Fibroblast of lung (primary cell): ENCODE data around the gene MED10. TPM values are rescaled to one million over a fixed set of nuclear protein-coding genes. Genes with fewer than 3 reads are reported as not detected.
A peak's percentile ranks its signal among the peaks of the same experiment; 100 is the strongest.

ENCODE experiments used
- DNase-seq, 2 donors: peaks; one replicate each; pipeline versions ENCODE4 v3.0.0 to v3.0.0-alpha.2; 2010; ENCODE audit warnings: low read depth in 2 of 2
- H2AFZ ChIP-seq: 2 replicates; pipeline ENCODE4 v1.5.1; 2012; ENCODE audit warnings: low read length, control low read depth, inconsistent platforms
- H3K27ac ChIP-seq: 2 replicates; pipeline ENCODE4 v1.5.1; 2011; ENCODE audit warnings: low read length, control low read depth; ENCODE audit not compliant: insufficient read depth
- H3K27me3 ChIP-seq: 2 replicates; pipeline ENCODE4 v1.5.1; 2011; ENCODE audit warnings: mild to moderate bottlenecking, low read length; ENCODE audit not compliant: control insufficient read depth, insufficient read depth
- H3K36me3 ChIP-seq: 2 replicates; pipeline ENCODE4 v1.5.1; 2011; ENCODE audit warnings: low read length; ENCODE audit not compliant: control insufficient read depth, insufficient read depth
- H3K4me1 ChIP-seq: 2 replicates; pipeline ENCODE4 v1.5.1; 2011; ENCODE audit warnings: low read length; ENCODE audit not compliant: control insufficient read depth, insufficient read depth; ENCODE audit errors: extremely low read depth
- H3K4me2 ChIP-seq: 2 replicates; pipeline ENCODE4 v1.5.1; 2011; ENCODE audit warnings: low read length, control low read depth; ENCODE audit not compliant: insufficient read depth; ENCODE audit errors: extremely low read depth
- H3K4me3 ChIP-seq, 4 experiments: fragments of 200-600 bp in 1 of 4; sonication (generic) in 1 of 4; replicated peaks in 1 of 4; 2 replicates each; pipeline ENCODE4 v1.5.1; 2011 to 2016; ENCODE audit warnings: low read length in 4 of 4, low read depth in 3 of 4, mild to moderate bottlenecking in 3 of 4, control low read depth in 2 of 4, inconsistent platforms in 1 of 4, mixed read lengths in 1 of 4; ENCODE audit not compliant: insufficient read depth in 1 of 4; ENCODE audit errors: control extremely low read depth in 1 of 4
- H3K79me2 ChIP-seq: 2 replicates; pipeline ENCODE4 v1.5.1; 2012; ENCODE audit warnings: mild to moderate bottlenecking, low read length, inconsistent platforms; ENCODE audit not compliant: control insufficient read depth, insufficient read depth
- H3K9ac ChIP-seq: 2 replicates; pipeline ENCODE4 v1.5.1; 2011; ENCODE audit warnings: mild to moderate bottlenecking, low read length, control low read depth; ENCODE audit not compliant: insufficient read depth
- H3K9me3 ChIP-seq: 2 replicates; pipeline ENCODE4 v1.5.1; 2012; ENCODE audit warnings: low read depth, low read length; ENCODE audit not compliant: control insufficient read depth, insufficient read depth
- H4K20me1 ChIP-seq: 2 replicates; pipeline ENCODE4 v1.5.1; 2011; ENCODE audit warnings: low read length; ENCODE audit not compliant: control insufficient read depth, insufficient read depth; ENCODE audit errors: extremely low read depth
- CTCF ChIP-seq, 2 donors: IDR thresholded peaks in 1 of 2; conservative IDR thresholded peaks in 1 of 2; 1 replicate in 1 of 2; 2 replicates in 1 of 2; pipeline ENCODE4 v1.5.1; 2011 to 2012; ENCODE audit warnings: low read length in 2 of 2, control low read depth in 1 of 2, inconsistent platforms in 1 of 2, low read depth in 1 of 2, mild to moderate bottlenecking in 1 of 2
- EZH2 ChIP-seq: IDR thresholded peaks from 2 replicates; pipeline ENCODE4 v1.5.1; 2012; ENCODE audit warnings: low read length, control low read depth, mild to moderate bottlenecking; ENCODE audit errors: missing control alignments
- polyA minus RNA-seq: library from RNA; depleted of rRNA, polyadenylated mRNA; stranded (reverse); fragments of >200 nt; gene quantifications from 2 replicates; pipeline ENCODE4 v1.2.3, GENCODE V29; 2011; ENCODE audit warnings: low replicate concordance
- polyA plus RNA-seq, 2 donors: library from polyadenylated mRNA; depleted of rRNA in 1 of 2; stranded (reverse) in 1 of 2; unstranded in 1 of 2; fragments of >200 nt; gene quantifications; 2 replicates each; pipeline ENCODE4 v1.2.1, GENCODE V29; 2011 to 2012; ENCODE audit warnings: missing spikeins in 1 of 2
- total RNA-seq: library from RNA; depleted of rRNA; stranded (reverse); fragments of >200 nt; gene quantifications from 2 replicates; pipeline ENCODE4 v1.2.1, GENCODE V29; 2014

Gene MED10, protein sequence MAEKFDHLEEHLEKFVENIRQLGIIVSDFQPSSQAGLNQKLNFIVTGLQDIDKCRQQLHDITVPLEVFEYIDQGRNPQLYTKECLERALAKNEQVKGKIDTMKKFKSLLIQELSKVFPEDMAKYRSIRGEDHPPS
- total RNA-seq (9.5 and 13.5 TPM in 2 replicates), polyA plus RNA-seq (52.5 and 52.9 TPM in 2 replicates), polyA minus RNA-seq (5.4 and 11.2 TPM in 2 replicates)
- polyA plus RNA-seq (2012) = 50.5 and 56.1 TPM in 2 replicates

DNA sequence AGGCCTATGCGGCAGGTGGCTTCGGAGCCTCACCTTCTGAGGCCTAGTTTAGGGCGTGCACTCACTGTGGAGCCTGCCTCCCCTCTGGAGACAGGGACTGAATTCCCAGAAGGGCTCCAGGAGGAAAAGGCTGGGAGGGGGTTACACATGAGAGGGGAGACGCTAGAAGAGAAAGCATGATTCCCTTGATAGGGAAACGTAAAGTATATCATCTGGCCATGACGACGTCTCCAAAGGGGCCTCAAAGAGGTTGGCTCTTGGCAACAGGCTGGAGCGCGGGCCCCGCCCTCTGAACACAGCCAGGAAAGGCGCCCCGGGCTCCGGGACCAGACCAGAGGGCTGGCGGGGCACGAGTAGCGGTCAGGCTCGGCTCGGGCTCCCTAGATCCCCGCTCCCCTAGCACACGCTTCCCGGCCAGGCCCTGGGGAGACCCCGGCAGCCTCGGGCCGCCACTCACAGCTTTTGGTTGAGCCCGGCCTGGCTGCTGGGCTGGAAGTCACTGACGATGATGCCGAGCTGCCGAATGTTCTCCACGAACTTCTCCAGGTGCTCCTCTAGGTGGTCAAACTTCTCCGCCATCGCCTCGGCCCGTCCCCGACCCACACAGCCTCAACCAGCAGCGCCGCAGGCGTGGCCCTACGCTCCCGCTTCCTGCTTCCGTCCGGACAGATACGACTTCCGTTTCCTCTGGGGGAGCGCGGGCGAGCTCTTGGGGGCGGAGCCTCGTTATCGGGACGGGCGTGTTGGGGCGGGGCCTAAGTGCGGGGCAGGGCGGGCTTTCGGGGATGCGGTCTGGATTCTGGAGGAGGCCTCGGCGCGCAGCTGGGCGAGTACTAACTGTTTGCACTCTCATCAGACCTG is at the start of gene MED10:
MED10 (minus strand) TSS at position 643 of the 861 bp plus-strand sequence; CDS start at position 579, 64 bp downstream.
- H3K27me3 ChIP-seq = no peaks in the 10 kb centered on the region
- peak; percentile 89 to 93 for DNase-seq
- TF ChIP-seq EZH2 (no peak), CTCF (conservative IDR thresholded peaks at IDR 0.05 in 1 of 2, IDR thresholded peaks at IDR 0.05 in 1 of 2; ENCODE audit: low read depth in 1 of 2, low read length in 2 of 2) (no peak)
- H3K9ac ChIP-seq = peak within 1 kb of the TSS; percentile 95
- no peaks in the 10 kb centered on the region for H4K20me1 ChIP-seq
- H3K4me1 ChIP-seq = no peaks in the 10 kb centered on the region
- H3K27ac ChIP-seq = peak within 1 kb of the TSS; percentile 93
- H3K9me3 ChIP-seq = no peaks in the 10 kb centered on the region
- peaks cover 29% of the 10 kb centered on the region for H3K79me2 ChIP-seq
- H3K36me3 ChIP-seq = peaks cover 10% of the 10 kb centered on the region
- peak within 1 kb of the TSS; percentile 65 for H3K4me2 ChIP-seq
- H2AFZ ChIP-seq = peak within 1 kb of the TSS; percentile 95
- H3K4me3 ChIP-seq = peak within 1 kb of the TSS; percentile 89 to 97 (median 96)

DNA sequence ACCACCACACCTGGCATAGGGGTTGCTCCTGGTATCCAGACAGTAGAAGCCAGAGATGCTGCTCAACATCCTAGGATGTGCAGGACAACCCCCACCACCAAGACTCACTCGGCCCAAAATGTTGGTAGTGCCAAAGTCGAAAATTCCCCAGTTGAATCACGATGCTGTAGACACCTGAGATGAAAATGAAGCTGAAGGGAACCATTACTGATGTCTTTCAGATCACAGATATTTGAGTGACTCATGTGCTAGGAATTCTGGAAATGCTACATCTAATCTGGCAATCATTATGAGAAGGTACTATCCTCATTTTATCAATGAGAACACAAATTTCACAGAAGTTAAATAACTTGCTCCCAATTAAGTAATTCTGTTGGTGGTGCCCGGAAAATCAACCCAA is 49.3 kb upstream of the MED10 start:
- no peak overlapping the region for H3K4me2 ChIP-seq
- no peaks in the 10 kb centered on the region for H3K4me1 ChIP-seq
- no peaks in the 10 kb centered on the region for H3K79me2 ChIP-seq
- TF ChIP-seq CTCF (conservative IDR thresholded peaks at IDR 0.05 in 1 of 2, IDR thresholded peaks at IDR 0.05 in 1 of 2; ENCODE audit: low read depth in 1 of 2, low read length in 2 of 2) = no peak
- no peak for TF ChIP-seq EZH2
- H3K9ac ChIP-seq = no peak overlapping the region
- no peak overlapping the region for H3K4me3 ChIP-seq
- no peaks in the 10 kb centered on the region for H3K27me3 ChIP-seq
- no peak for DNase-seq
- H4K20me1 ChIP-seq = no peaks in the 10 kb centered on the region
- H3K9me3 ChIP-seq = no peaks in the 10 kb centered on the region
- H3K27ac ChIP-seq = no peak overlapping the region
- no peaks in the 10 kb centered on the region for H3K36me3 ChIP-seq
- no peak overlapping the region for H2AFZ ChIP-seq

GRCh38 chr5:6424700-6425099 is 46.4 kb upstream of the MED10 start:
- H3K27me3 ChIP-seq = no peaks in the 10 kb centered on the region
- H3K9ac ChIP-seq = no peak overlapping the region
- H2AFZ ChIP-seq = no peak overlapping the region
- H3K4me3 ChIP-seq = no peak overlapping the region
- no peak overlapping the region for H3K4me2 ChIP-seq
- H3K9me3 ChIP-seq = no peaks in the 10 kb centered on the region
- no peak for TF ChIP-seq CTCF (conservative IDR thresholded peaks at IDR 0.05 in 1 of 2, IDR thresholded peaks at IDR 0.05 in 1 of 2; ENCODE audit: low read depth in 1 of 2, low read length in 2 of 2)
- no peak for TF ChIP-seq EZH2
- H3K4me1 ChIP-seq = no peaks in the 10 kb centered on the region
- H3K27ac ChIP-seq = no peak overlapping the region
- no peaks in the 10 kb centered on the region for H3K79me2 ChIP-seq
- DNase-seq = no peak
- no peaks in the 10 kb centered on the region for H3K36me3 ChIP-seq
- H4K20me1 ChIP-seq = no peaks in the 10 kb centered on the region
